ENCODE data around the gene SPAG8.
A peak's percentile ranks its signal among the peaks of the same experiment; 100 is the strongest.

The SPAG8 gene

GRCh38 chr9:35812025-35812602 is at the start of gene SPAG8:
Gene SPAG8, minus strand, starts transcription at chr9:35812262. Its CDS starts 115 bp downstream, at chr9:35812147.
- DNase-seq, result peak; percentile 68

GRCh38 chr9:35861161-35861897 is 49.3 kb upstream of the SPAG8 start:
- no peak for DNase-seq

GRCh38 chr9:35859990-35860339 is 47.9 kb upstream of the SPAG8 start:
- DNase-seq, result no peak

GRCh38 chr9:35859310-35859989 is 47.4 kb upstream of the SPAG8 start:
- DNase-seq, result no peak

- no peak for DNase-seq
These were observed 46.4 kb upstream of the SPAG8 start for GRCh38 chr9:35858458-35858857.

GRCh38 chr9:35856882-35857281 is 44.8 kb upstream of the SPAG8 start:
- DNase-seq, result no peak

- DNase-seq, result no peak
These were observed 44.1 kb upstream of the SPAG8 start for GRCh38 chr9:35856206-35856605.

- DNase-seq, result no peak
These were observed 42.2 kb upstream of the SPAG8 start for GRCh38 chr9:35854091-35854762.

- DNase-seq, result no peak
These were observed 41.1 kb upstream of the SPAG8 start for GRCh38 chr9:35852876-35853865.

GRCh38 chr9:35852267-35852815 is 40.3 kb upstream of the SPAG8 start:
- no peak for DNase-seq

GRCh38 chr9:35847792-35848572 is 35.9 kb upstream of the SPAG8 start:
- no peak for DNase-seq

GRCh38 chr9:35845824-35846771 is 34.0 kb upstream of the SPAG8 start:
- no peak for DNase-seq

- DNase-seq, result no peak
These were observed 32.7 kb upstream of the SPAG8 start for GRCh38 chr9:35844628-35845270.

- DNase-seq, result no peak
These were observed 30.7 kb upstream of the SPAG8 start for GRCh38 chr9:35842795-35843194.

GRCh38 chr9:35842020-35842745 is 30.1 kb upstream of the SPAG8 start:
- no peak for DNase-seq

GRCh38 chr9:35841645-35841900 is 29.5 kb upstream of the SPAG8 start:
- no peak for DNase-seq

GRCh38 chr9:35840881-35841644 is 29.0 kb upstream of the SPAG8 start:
- DNase-seq, result no peak

- DNase-seq, result no peak
These were observed 27.9 kb upstream of the SPAG8 start for GRCh38 chr9:35839926-35840325.
